HepG2 (cell line): ENCODE measurements around the gene DNAJC5. TPM values are rescaled to one million over a fixed set of nuclear protein-coding genes. Genes with fewer than 3 reads are reported as not detected.

Source experiments
- EP300 ChIP-seq, 3 experiments: sonication (generic) in 1 of 3; formaldehyde crosslinking in 1 of 3; IDR thresholded peaks; 2 replicates each; pipeline versions ENCODE4 v1.5.1 to v1.6.1; 2011 to 2020; ENCODE audit warnings: low read depth in 2 of 3, low read length in 2 of 3, borderline replicate concordance in 1 of 3, improper control_type of control experiment in 1 of 3, mild to moderate bottlenecking in 1 of 3, missing genetic modification reagents in 1 of 3, moderate library complexity in 1 of 3
- GZF1 ChIP-seq: sonication (generic); formaldehyde crosslinking; IDR thresholded peaks from 2 replicates; pipeline ENCODE4 v1.5.1; 2020; ENCODE audit warnings: mild to moderate bottlenecking, missing genetic modification reagents
- HOXA5 ChIP-seq: sonication (generic); formaldehyde crosslinking; IDR thresholded peaks from 2 replicates; pipeline ENCODE4 v1.4.0; 2020; ENCODE audit warnings: missing genetic modification reagents
- LBX2 ChIP-seq: sonication (generic); formaldehyde crosslinking; IDR thresholded peaks from 2 replicates; pipeline ENCODE4 v1.5.0; 2020; ENCODE audit warnings: missing genetic modification reagents, mild to moderate bottlenecking, borderline replicate concordance
- MED1 ChIP-seq: sonication (generic); formaldehyde crosslinking; IDR thresholded peaks from 2 replicates; pipeline ENCODE4 v1.4.0; 2020; ENCODE audit warnings: missing genetic modification reagents
- MTA3 ChIP-seq: sonication (generic); formaldehyde crosslinking; IDR thresholded peaks from 2 replicates; pipeline ENCODE4 v1.4.0; 2020; ENCODE audit warnings: missing genetic modification reagents
- SALL2 ChIP-seq: sonication (generic); formaldehyde crosslinking; IDR thresholded peaks from 2 replicates; pipeline ENCODE4 v1.8.1; 2023; ENCODE audit warnings: mild to moderate bottlenecking, missing genetic modification reagents, inconsistent platforms
- SP1 ChIP-seq, 2 experiments: fragments of 450-650 bp in 1 of 2; sonication (generic) in 1 of 2; formaldehyde crosslinking in 1 of 2; IDR thresholded peaks; 2 replicates each; pipeline versions ENCODE4 v1.4.0 to v1.6.1; 2016 to 2020; ENCODE audit warnings: missing genetic modification reagents in 1 of 2
- SRSF1 ChIP-seq: fragments of 200-400 bp; formaldehyde crosslinking; optimal IDR thresholded peaks from 2 replicates; pipeline ENCODE3; 2017; ENCODE audit warnings: mild to moderate bottlenecking, low read depth, low read length, moderate library complexity
- ZBTB20 ChIP-seq: sonication (generic); formaldehyde crosslinking; IDR thresholded peaks from 2 replicates; pipeline ENCODE4 v1.8.1; 2023; ENCODE audit warnings: missing genetic modification reagents, low read depth, mild to moderate bottlenecking, borderline replicate concordance
- ZNF253 ChIP-seq: sonication (generic); formaldehyde crosslinking; IDR thresholded peaks from 2 replicates; pipeline ENCODE4 v1.8.0; 2022; ENCODE audit warnings: mild to moderate bottlenecking, missing genetic modification reagents, borderline replicate concordance
- ZNF629 ChIP-seq: sonication (generic); formaldehyde crosslinking; conservative IDR thresholded peaks from 2 replicates; pipeline ENCODE4 v1.5.0; 2020; ENCODE audit warnings: missing genetic modification reagents
- ZNF646 ChIP-seq: sonication (generic); formaldehyde crosslinking; IDR thresholded peaks from 2 replicates; pipeline ENCODE4 v1.9.0; 2021; ENCODE audit warnings: mild to moderate bottlenecking, missing genetic modification reagents
- ZNF713 ChIP-seq: sonication (generic); formaldehyde crosslinking; IDR thresholded peaks from 2 replicates; pipeline ENCODE4 v1.4.0; 2020; ENCODE audit warnings: mild to moderate bottlenecking, missing genetic modification reagents
- ZSCAN9 ChIP-seq: IDR thresholded peaks from 2 replicates; pipeline ENCODE4 v1.6.1; 2016; ENCODE audit warnings: borderline replicate concordance
- polyA plus RNA-seq, 8 experiments: library from polyadenylated mRNA; depleted of rRNA in 3 of 8; stranded (reverse) in 7 of 8; unstranded in 1 of 8; fragments of >200 nt; fragmentation: Illumina TruSeq in 4 of 8; extraction: Trizol in 4 of 8; gene quantifications; 2 replicates each; pipeline versions ENCODE4 v1.2.1 to v1.2.3, GENCODE V29; 2011 to 2016; ENCODE audit warnings: low read depth in 4 of 8, missing spikeins in 1 of 8, mixed read lengths in 1 of 8; ENCODE audit not compliant: insufficient read depth in 1 of 8
- total RNA-seq, 5 experiments: library from RNA; depleted of rRNA; stranded (reverse); fragments of >200 nt; fragmentation: Illumina TruSeq; extraction: Trizol; gene quantifications; 2 replicates each; pipeline ENCODE4 v1.2.3, GENCODE V29; 2016; ENCODE audit warnings: low read depth in 1 of 5
- TF ChIP-seq, protein P1 (sequence below): sonication (generic); formaldehyde crosslinking; conservative IDR thresholded peaks from 2 replicates; pipeline ENCODE4 v1.8.0; 2022; ENCODE audit warnings: low read depth, missing genetic modification reagents
- TF ChIP-seq, protein P2 (sequence below): sonication (generic); formaldehyde crosslinking; IDR thresholded peaks from 2 replicates; pipeline ENCODE4 v1.5.0; 2020; ENCODE audit warnings: mild to moderate bottlenecking, missing genetic modification reagents, moderate library complexity

The DNAJC5 gene
- total and polyA plus RNA-seq, 2 of the 13 experiments (the other 11 are each of a cell fraction or from before 2014, with no cell fraction given): 42.8 to 64.5 TPM

- TF ChIP-seq, protein P1, sequence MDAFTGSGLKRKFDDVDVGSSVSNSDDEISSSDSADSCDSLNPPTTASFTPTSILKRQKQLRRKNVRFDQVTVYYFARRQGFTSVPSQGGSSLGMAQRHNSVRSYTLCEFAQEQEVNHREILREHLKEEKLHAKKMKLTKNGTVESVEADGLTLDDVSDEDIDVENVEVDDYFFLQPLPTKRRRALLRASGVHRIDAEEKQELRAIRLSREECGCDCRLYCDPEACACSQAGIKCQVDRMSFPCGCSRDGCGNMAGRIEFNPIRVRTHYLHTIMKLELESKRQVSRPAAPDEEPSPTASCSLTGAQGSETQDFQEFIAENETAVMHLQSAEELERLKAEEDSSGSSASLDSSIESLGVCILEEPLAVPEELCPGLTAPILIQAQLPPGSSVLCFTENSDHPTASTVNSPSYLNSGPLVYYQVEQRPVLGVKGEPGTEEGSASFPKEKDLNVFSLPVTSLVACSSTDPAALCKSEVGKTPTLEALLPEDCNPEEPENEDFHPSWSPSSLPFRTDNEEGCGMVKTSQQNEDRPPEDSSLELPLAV (CRISPR knock-in tag): no peak
- TF ChIP-seq ZNF629 (CRISPR knock-in tag) (no peak), MTA3 (CRISPR knock-in tag) (no peak), HOXA5 (CRISPR knock-in tag) (no peak), ZBTB20 (CRISPR knock-in tag) (0 out of 2 replicates have a peak, but pooled peaks have one; percentile 46), ZNF646 (CRISPR knock-in tag) (peak; percentile 97), GZF1 (CRISPR knock-in tag) (0 out of 2 replicates have a peak, but pooled peaks have one; percentile 51), SP1 (IDR thresholded peaks at IDR 0.05) (no peak), SP1 (CRISPR knock-in tag; IDR thresholded peaks at IDR 0.05) (0 out of 2 replicates have a peak, but pooled peaks have one; percentile 7), ZSCAN9 (CRISPR knock-in tag) (0 out of 2 replicates have a peak, but pooled peaks have one; percentile 22), ZNF713 (peak; percentile 59; the same call in 1 of the 2 replicates), ZNF253 (CRISPR knock-in tag) (0 out of 2 replicates have a peak, but pooled peaks have one; percentile 20), SALL2 (peak; percentile 20; the same call in 1 of the 2 replicates), MED1 (CRISPR knock-in tag) (peak; percentile 11), SRSF1 (peak; percentile 72), EP300 (IDR thresholded peaks at IDR 0.05; ENCODE audit: low read depth in 2 of 2, low read length in 2 of 2) (no peak), EP300 (CRISPR knock-in tag; IDR thresholded peaks at IDR 0.05; ENCODE audit: borderline replicate concordance) (peak; percentile 53; the same call in 1 of the 2 replicates), LBX2 (peak; percentile 55; the same call in 1 of the 2 replicates)
- TF ChIP-seq, protein P2, sequence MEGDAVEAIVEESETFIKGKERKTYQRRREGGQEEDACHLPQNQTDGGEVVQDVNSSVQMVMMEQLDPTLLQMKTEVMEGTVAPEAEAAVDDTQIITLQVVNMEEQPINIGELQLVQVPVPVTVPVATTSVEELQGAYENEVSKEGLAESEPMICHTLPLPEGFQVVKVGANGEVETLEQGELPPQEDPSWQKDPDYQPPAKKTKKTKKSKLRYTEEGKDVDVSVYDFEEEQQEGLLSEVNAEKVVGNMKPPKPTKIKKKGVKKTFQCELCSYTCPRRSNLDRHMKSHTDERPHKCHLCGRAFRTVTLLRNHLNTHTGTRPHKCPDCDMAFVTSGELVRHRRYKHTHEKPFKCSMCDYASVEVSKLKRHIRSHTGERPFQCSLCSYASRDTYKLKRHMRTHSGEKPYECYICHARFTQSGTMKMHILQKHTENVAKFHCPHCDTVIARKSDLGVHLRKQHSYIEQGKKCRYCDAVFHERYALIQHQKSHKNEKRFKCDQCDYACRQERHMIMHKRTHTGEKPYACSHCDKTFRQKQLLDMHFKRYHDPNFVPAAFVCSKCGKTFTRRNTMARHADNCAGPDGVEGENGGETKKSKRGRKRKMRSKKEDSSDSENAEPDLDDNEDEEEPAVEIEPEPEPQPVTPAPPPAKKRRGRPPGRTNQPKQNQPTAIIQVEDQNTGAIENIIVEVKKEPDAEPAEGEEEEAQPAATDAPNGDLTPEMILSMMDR: peak; percentile 20; the same call in 1 of the 2 replicates
These were observed 47.5 kb upstream of the DNAJC5 start (continued) for GRCh38 chr20:63847237-63848002.
